ENCODE results near the gene PRRX2. TPM values are rescaled to one million over a fixed set of nuclear protein-coding genes. Genes with fewer than 3 reads are reported as not detected.

Gene PRRX2
- polyA plus RNA-seq, 12 donors, result 1.5 to 20.7 (median 3.2) TPM; not detected in 2

GRCh38 chr9:129703667-129704355 is 38.4 kb downstream of the PRRX2 start:
- DNase-seq, result peak; percentile 79

DNA sequence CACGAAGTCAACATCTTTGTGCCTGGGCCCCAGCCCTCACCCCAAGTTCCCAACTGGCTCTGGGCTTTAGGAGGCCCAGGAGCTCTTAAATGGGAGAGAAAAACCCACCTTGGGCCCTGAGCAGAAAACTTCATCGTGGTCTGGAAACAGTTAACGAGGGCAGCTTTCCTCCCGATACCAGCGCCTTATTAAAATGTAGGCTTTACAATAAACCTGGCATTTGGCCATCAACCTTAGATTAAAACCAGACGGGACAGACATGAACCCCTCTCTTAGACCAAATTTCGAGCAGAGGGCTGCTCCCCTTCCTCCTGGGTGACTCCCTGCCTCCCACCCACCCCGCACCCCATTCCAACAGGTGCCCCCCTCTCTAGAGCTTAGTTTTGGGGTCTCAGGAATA is 39.4 kb downstream of the PRRX2 start:
- no peak for DNase-seq

- DNase-seq, result no peak
These were observed 43.3 kb downstream of the PRRX2 start for GRCh38 chr9:129708793-129709192.

DNA sequence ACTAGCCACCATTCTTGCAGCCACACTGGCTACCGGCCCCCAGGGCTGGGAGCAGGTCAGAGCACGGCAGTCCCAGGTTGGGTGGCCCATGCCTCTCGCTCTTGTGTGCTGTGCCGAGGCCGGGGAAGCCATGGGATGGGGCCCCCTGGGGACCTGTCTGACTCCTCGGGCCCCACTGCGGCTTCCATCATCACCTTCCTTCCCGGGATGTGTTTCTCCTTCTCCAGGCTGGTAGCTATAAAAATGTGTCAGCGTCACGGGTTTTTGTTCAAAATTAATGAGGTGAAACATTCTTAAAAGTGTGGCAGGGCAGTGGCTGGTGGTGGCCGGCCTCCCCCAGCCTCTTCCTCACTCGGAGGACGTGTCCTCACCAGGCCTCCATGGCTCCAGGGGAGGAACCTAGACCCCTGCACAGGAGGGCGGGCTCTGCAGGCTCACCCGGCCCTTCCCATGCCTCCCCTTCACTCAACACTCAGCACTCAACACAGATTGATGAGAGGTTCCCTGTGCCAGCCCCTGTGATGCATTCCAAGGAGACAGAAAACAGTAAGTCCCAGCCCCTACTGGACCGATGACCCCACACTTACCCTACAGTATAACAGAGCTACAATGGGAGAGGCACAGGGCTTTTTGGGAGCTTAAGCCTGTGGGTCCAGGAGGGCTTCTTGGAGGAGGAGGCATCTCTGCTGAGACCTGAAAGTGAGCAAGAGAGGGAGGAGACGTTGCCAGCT is 44.2 kb downstream of the PRRX2 start:
- no peak for DNase-seq

DNA sequence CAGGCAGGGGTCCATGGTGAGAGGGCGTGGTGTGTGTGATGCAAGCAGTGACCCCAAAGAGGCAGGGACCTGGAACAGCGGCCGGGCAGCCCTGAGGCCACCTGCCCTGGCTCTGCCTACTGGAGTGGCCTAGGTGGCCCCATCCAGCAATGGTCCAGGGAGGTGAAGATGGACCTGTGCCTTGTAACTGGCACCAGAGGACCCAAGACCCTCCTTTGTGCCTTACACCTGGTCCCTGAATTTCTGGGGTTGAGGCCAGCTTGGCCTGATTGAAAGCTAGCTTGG is 44.7 kb downstream of the PRRX2 start:
- DNase-seq, result no peak

GRCh38 chr9:129712634-129713401 is 47.4 kb downstream of the PRRX2 start:
- DNase-seq, result peak; percentile 29

DNA sequence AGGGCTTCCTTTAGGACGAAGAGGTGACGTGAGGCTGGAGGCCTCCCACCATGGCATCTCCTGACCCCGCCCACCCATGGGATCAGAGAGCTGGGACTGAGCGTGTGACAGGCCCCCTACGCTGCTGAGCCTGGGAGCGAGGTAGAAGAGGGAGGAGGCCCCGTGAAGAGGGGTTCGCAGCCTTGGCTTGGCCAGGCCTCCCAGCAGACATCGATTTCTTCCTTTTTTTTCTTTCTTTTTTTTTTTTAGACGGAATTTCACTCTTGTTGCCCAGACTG is 47.9 kb downstream of the PRRX2 start:
- DNase-seq, result no peak

GRCh38 chr9:129714511-129715061 is 49.1 kb downstream of the PRRX2 start:
- DNase-seq, result peak; percentile 44

- DNase-seq, result no peak
These were observed 50.6 kb downstream of the PRRX2 start for GRCh38 chr9:129716091-129716490.

GRCh38 chr9:129717991-129718390 is 52.5 kb downstream of the PRRX2 start:
- DNase-seq, result no peak

DNA sequence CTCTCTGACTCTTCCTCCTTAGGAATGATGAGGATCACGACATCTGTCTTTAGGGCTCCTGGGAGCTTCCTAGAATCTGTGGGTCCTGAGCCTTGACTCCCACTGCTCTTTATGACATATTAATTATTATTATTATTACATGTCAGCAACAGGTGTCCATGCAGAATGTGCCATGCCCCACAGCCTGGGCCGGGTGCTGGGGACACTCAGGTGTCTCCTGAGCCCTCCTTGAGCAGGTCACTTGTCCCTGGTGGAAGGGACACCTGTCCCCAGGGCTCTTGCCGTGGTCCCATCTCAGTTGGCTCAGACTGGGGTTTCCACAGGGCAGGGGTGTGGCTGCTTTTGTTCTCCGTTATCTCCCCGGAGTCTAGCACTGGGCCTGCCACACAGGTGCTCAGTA is 53.2 kb downstream of the PRRX2 start:
- DNase-seq, result no peak

- no peak for DNase-seq
These were observed 53.7 kb downstream of the PRRX2 start for GRCh38 chr9:129719135-129719534.

GRCh38 chr9:129720181-129720864 is 54.9 kb downstream of the PRRX2 start:
- DNase-seq, result no peak

DNA sequence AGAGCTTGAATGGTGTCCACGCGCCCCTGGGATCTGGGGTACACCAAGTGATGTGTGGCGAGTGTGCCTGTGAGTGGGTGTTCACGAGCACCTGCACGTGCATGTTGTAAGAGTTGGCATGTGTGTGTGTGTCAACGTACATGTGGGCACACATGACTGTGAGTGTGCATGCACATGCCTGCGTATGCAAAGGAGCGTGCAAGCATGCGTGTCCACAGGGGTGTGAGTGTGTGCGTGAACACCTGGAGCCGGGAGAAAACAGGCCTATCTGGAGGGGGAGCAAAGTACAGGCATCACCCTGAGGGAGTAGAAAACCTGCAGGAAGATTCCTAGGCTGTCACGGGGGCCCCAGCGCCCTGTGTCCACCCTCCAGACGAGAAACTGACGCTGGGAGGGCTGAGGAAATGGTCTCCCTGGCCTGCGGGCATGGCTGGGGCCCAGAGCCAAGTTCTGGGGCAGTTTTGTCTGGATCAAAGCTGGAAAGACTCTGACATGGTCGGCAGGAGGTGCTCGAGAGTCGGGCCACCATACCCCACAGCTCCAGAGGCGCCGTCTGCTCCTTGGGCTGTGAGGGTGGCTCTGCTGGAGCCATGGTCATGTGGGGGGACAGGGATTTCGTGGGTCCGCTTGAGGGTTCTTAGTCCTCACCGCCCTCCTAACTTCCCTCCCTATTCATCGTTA is 55.6 kb downstream of the PRRX2 start:
- DNase-seq, result no peak

DNA sequence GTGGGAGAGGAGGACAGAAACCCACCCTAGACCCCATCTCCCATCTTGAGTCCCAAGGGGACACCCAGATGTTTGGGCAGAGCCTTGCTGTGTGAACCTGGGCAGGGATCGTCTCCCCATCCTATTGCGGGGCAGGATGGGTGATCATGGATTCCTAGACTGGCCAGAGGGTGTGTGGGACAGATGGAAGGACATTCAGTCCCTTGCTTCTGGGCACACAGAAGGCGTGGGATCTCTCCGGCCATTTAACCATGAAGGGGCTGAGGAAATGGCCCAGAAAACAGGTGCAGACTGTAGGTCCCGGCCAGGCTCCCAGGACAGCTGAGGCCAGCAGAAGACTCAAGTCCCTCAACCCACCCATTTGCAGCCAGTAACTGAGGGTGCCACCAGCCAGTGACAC is 57.5 kb downstream of the PRRX2 start:
- DNase-seq, result no peak

GRCh38 chr9:129724456-129725190 is 59.2 kb downstream of the PRRX2 start:
- DNase-seq, result no peak

- DNase-seq, result peak; percentile 58
These were observed 60.4 kb downstream of the PRRX2 start for GRCh38 chr9:129725795-129726251.

DNA sequence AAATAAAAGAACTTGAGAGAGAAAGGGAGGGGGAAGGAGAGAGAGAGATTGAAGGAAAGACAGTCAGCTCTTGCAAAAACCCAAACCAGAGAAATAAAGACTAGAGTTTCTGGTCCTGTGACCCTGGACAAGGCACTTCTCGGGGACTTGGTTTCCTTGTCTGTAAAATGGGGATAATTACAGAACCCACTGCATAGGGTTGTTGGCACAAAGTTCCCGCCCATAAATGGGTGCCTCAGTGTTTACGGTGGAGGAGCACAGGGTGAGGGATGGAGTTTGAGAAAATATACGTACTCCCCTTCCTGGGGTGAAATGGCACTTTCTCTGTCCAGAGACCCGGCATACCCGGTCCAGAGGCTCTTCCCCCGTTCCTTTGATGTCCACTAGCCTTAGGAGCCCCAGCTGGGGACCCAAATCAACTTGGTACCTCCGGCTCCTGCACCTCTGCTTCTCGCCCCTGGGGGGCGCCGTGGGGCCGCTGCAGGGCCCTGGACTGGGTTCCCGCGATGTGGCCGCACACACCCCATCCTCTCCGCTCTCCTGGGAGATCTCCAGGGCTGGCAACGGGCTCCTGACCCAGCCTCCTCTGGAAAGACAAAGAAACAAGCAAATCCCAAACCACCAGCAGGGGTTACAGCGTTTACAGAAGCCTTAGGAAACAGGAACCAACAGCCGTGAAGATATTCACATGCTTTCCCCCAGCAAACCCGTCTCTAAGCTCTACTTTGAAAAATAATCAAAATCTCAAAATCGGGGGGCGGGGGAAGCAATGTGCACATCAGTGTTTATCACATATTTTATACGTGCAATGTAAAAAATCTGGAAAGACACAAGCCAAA is 61.1 kb downstream of the PRRX2 start:
- DNase-seq, result peak; percentile 79

DNA sequence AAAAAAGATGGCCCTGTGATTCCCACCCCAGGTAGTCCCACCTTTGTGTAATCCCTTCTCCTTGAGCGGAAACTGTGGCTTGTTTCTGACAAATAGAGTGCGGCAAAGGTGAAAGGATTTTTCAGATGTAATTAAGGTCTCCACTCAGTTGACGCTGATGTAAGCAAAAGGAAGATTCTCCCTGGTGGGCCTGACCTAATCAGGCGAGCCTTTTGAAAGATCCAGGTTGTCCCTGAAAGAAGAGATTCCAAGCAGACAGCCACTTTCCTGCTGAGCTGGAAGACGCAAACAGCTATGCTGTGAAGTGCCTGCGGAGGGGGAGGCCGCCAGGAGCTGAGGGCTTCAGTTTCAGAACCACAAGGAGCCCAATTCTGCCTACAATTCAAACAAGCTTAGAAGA is 63.3 kb downstream of the PRRX2 start:
- DNase-seq, result no peak

Data from muscle of arm (tissue), 12 donors.